Eye (tissue), 1 donor: Measurements from ENCODE around the gene LTF.
"Not testable (repeated sequence)": the region's sequence is repeated elsewhere in the genome, so short reads cannot be mapped to it uniquely, and the experiment has no call there.

Source experiments
- DNase-seq: peaks from one replicate; pipeline ENCODE4 v3.0.0-alpha.2; 2015

Gene LTF

GRCh38 chr3:46435081-46435726, 29.5 kb downstream of the LTF start:
- DNase-seq: no peak

GRCh38 chr3:46433841-46434240, 30.9 kb downstream of the LTF start:
- no peak for DNase-seq

GRCh38 chr3:46433118-46433517, 31.6 kb downstream of the LTF start:
- DNase-seq: not testable (repeated sequence)

- not testable (repeated sequence) for DNase-seq
These were observed 32.8 kb downstream of the LTF start for GRCh38 chr3:46431905-46432304.

- not testable (repeated sequence) for DNase-seq
These were observed 33.8 kb downstream of the LTF start for GRCh38 chr3:46430879-46431278.

GRCh38 chr3:46429671-46430070, 35.0 kb downstream of the LTF start:
- DNase-seq: no peak

- DNase-seq: no peak
These were observed 35.5 kb downstream of the LTF start for GRCh38 chr3:46429250-46429649.

- no peak for DNase-seq
These were observed 36.5 kb downstream of the LTF start for GRCh38 chr3:46427916-46428833.

- not testable (repeated sequence) for DNase-seq
These were observed 37.3 kb downstream of the LTF start for GRCh38 chr3:46427404-46427803.

GRCh38 chr3:46426476-46426875, 38.2 kb downstream of the LTF start:
- not testable (repeated sequence) for DNase-seq

- DNase-seq: no peak
These were observed 41.1 kb downstream of the LTF start for GRCh38 chr3:46423588-46423987.

- no peak for DNase-seq
These were observed 42.1 kb downstream of the LTF start for GRCh38 chr3:46422617-46423016.

GRCh38 chr3:46420931-46421330, 43.8 kb downstream of the LTF start:
- no peak for DNase-seq

GRCh38 chr3:46419816-46420215, 44.9 kb downstream of the LTF start:
- no peak for DNase-seq

- DNase-seq: no peak
These were observed 46.7 kb downstream of the LTF start for GRCh38 chr3:46417841-46418611.

GRCh38 chr3:46416811-46417510, 47.7 kb downstream of the LTF start:
- no peak for DNase-seq

GRCh38 chr3:46416125-46416810, 48.4 kb downstream of the LTF start:
- no peak for DNase-seq

GRCh38 chr3:46414739-46415138, 50.0 kb downstream of the LTF start:
- no peak for DNase-seq

- no peak for DNase-seq
These were observed 50.8 kb downstream of the LTF start for GRCh38 chr3:46413951-46414350.

GRCh38 chr3:46412786-46413298, 51.9 kb downstream of the LTF start:
- no peak for DNase-seq

GRCh38 chr3:46411271-46411670, 53.4 kb downstream of the LTF start:
- DNase-seq: no peak

GRCh38 chr3:46410669-46411068, 54.0 kb downstream of the LTF start:
- no peak for DNase-seq
